HEK293 (cell line): ENCODE data around the gene SBF2.
A peak's percentile ranks its signal among the peaks of the same experiment; 100 is the strongest.

Experiments
- CTCF ChIA-PET: fragments of 350-600 bp; formaldehyde crosslinking; extraction: SDS; loops from one replicate; lab custom pipeline; 2021; ENCODE audit warnings: antibody characterized with exemption; lab: Yijun Ruan, JAX
- POLR2A ChIA-PET: fragments of 300-600 bp; formaldehyde crosslinking; extraction: SDS; loops from one replicate; lab custom pipeline; 2020; ENCODE audit warnings: antibody characterized with exemption, inconsistent platforms; lab: Yijun Ruan, JAX
- H3K27ac ChIP-seq: fragments of 200-500 bp; sonication (Bioruptor generic); 2 replicates; pipeline ENCODE4 v1.5.1; 2014; ENCODE audit warnings: low read depth, low read length, control low read depth, inconsistent platforms; ENCODE audit errors: extremely low read depth
- H3K36me3 ChIP-seq, 2 experiments: fragments of 200-500 bp in 1 of 2; sonication (Bioruptor generic) in 1 of 2; 1 replicate in 1 of 2; 2 replicates in 1 of 2; pipeline ENCODE4 v1.5.1; 2014 to 2017; ENCODE audit warnings: inconsistent platforms in 2 of 2, low read length in 2 of 2; ENCODE audit not compliant: control insufficient read depth in 2 of 2, insufficient read depth in 1 of 2
- H3K4me1 ChIP-seq: fragments of 200-500 bp; sonication (Bioruptor generic); 2 replicates; pipeline ENCODE4 v1.5.1; 2014; ENCODE audit warnings: mild to moderate bottlenecking, low read length, inconsistent platforms; ENCODE audit not compliant: control insufficient read depth, insufficient read depth
- H3K4me3 ChIP-seq: 2 replicates; pipeline ENCODE4 v1.5.1; 2011; ENCODE audit warnings: low read depth, mild to moderate bottlenecking, control low read depth, low read length, moderate library complexity
- H3K9me3 ChIP-seq: fragments of 200-500 bp; sonication (Bioruptor generic); 2 replicates; pipeline ENCODE4 v1.5.1; 2014; ENCODE audit warnings: low read depth, low read length, inconsistent platforms; ENCODE audit not compliant: control insufficient read depth, insufficient read depth
- ELK4 ChIP-seq: IDR thresholded peaks from 2 replicates; pipeline ENCODE4 v1.6.1; 2011; ENCODE audit warnings: mild to moderate bottlenecking, low read depth, low read length, borderline replicate concordance
- GLI4 ChIP-seq: fragments of 450-650 bp; formaldehyde crosslinking; IDR thresholded peaks from 2 replicates; pipeline ENCODE4 v1.5.1; 2016; ENCODE audit warnings: missing biosample characterization, missing genetic modification characterization
- OSR2 ChIP-seq: fragments of 450-650 bp; formaldehyde crosslinking; IDR thresholded peaks from 2 replicates; pipeline ENCODE4 v1.5.1; 2016; ENCODE audit warnings: missing biosample characterization, missing genetic modification characterization
- SALL2 ChIP-seq: fragments of 450-650 bp; formaldehyde crosslinking; IDR thresholded peaks from 2 replicates; pipeline ENCODE4 v1.5.0; 2017; ENCODE audit warnings: missing biosample characterization, mild to moderate bottlenecking, missing genetic modification characterization, borderline replicate concordance
- SETDB1 ChIP-seq: IDR thresholded peaks from one replicate; pipeline ENCODE4 v1.6.1; 2017; ENCODE audit warnings: mild to moderate bottlenecking, low read length, moderate library complexity, mixed read lengths; ENCODE audit not compliant: insufficient read length
- YY2 ChIP-seq: fragments of 450-650 bp; formaldehyde crosslinking; IDR thresholded peaks from 2 replicates; pipeline ENCODE4 v1.5.1; 2016; ENCODE audit warnings: missing biosample characterization, missing genetic modification characterization
- ZBTB26 ChIP-seq: fragments of 450-650 bp; formaldehyde crosslinking; optimal IDR thresholded peaks from 2 replicates; pipeline ENCODE3; 2016; ENCODE audit warnings: missing biosample characterization, mild to moderate bottlenecking, missing genetic modification characterization
- ZFP3 ChIP-seq: fragments of 450-650 bp; formaldehyde crosslinking; IDR thresholded peaks from 2 replicates; pipeline ENCODE4 v1.5.1; 2016; ENCODE audit warnings: low read depth, missing biosample characterization, missing genetic modification characterization
- ZFP69B ChIP-seq: fragments of 450-650 bp; formaldehyde crosslinking; IDR thresholded peaks from 2 replicates; pipeline ENCODE4 v1.5.1; 2016; ENCODE audit warnings: missing biosample characterization, missing genetic modification characterization
- ZNF148 ChIP-seq: fragments of 450-650 bp; formaldehyde crosslinking; IDR thresholded peaks from 2 replicates; pipeline ENCODE4 v1.5.0; 2017; ENCODE audit warnings: missing biosample characterization, missing genetic modification characterization, borderline replicate concordance
- ZNF2 ChIP-seq: fragments of 450-650 bp; formaldehyde crosslinking; IDR thresholded peaks from 2 replicates; pipeline ENCODE4 v1.5.1; 2016; ENCODE audit warnings: missing biosample characterization, missing genetic modification characterization
- ZNF280D ChIP-seq: fragments of 450-650 bp; formaldehyde crosslinking; IDR thresholded peaks from 2 replicates; pipeline ENCODE4 v1.5.1; 2016; ENCODE audit warnings: missing biosample characterization, missing genetic modification characterization
- ZNF394 ChIP-seq: fragments of 450-650 bp; formaldehyde crosslinking; IDR thresholded peaks from 2 replicates; pipeline ENCODE4 v1.5.1; 2016; ENCODE audit warnings: missing biosample characterization, missing genetic modification characterization, mild to moderate bottlenecking, moderate library complexity, borderline replicate concordance
- ZNF423 ChIP-seq: fragments of 450-650 bp; formaldehyde crosslinking; IDR thresholded peaks from 2 replicates; pipeline ENCODE4 v1.5.1; 2016; ENCODE audit warnings: missing biosample characterization, missing genetic modification characterization
- ZNF514 ChIP-seq: fragments of 450-650 bp; formaldehyde crosslinking; IDR thresholded peaks from 2 replicates; pipeline ENCODE4 v1.5.1; 2016; ENCODE audit warnings: missing biosample characterization, missing genetic modification characterization
- ZNF610 ChIP-seq: fragments of 450-650 bp; formaldehyde crosslinking; IDR thresholded peaks from 2 replicates; pipeline ENCODE4 v1.5.1; 2016; ENCODE audit warnings: missing biosample characterization, missing genetic modification characterization, borderline replicate concordance
- ZNF621 ChIP-seq: fragments of 450-650 bp; formaldehyde crosslinking; IDR thresholded peaks from 2 replicates; pipeline ENCODE4 v1.5.1; 2017; ENCODE audit warnings: missing biosample characterization, missing genetic modification characterization
- ZNF654 ChIP-seq: fragments of 450-650 bp; formaldehyde crosslinking; IDR thresholded peaks from 2 replicates; pipeline ENCODE4 v1.5.1; 2016; ENCODE audit warnings: low read depth, missing biosample characterization, missing genetic modification characterization
- ZNF660 ChIP-seq: fragments of 450-650 bp; IDR thresholded peaks from 2 replicates; pipeline ENCODE4 v1.5.1; 2018; ENCODE audit warnings: missing biosample characterization, mild to moderate bottlenecking, missing genetic modification characterization

Gene SBF2

GRCh38 chr11:9747828-9748227, 546.2 kb downstream of the SBF2 start:
- Histone ChIP-seq H3K4me1 (no peaks in the 10 kb centered on the region), H3K9me3 (no peaks in the 10 kb centered on the region), H3K36me3 (peaks cover 0 to 25% of the 10 kb centered on the region in 2 experiments; a peak in 1 of 3 replicates), H3K27ac (no peak overlapping the region), H3K4me3 (no peak overlapping the region)
- ChIA-PET POLR2A (interaction anchor here (0.8 to 1.4 kb wide), 2 partner anchors 172 to 287 kb away, joined by 3 to 6 read pairs; partner anchors contain the start of gene ZNF143), CTCF (interaction anchor here (0.5 to 3.2 kb wide), 22 partner anchors 8 to 795 kb away, joined by 3 to 17 read pairs (median 4); no protein-coding TSS in a partner anchor)
- TF ChIP-seq ZNF621 (tag by site-specific recombination) (no peak), ZNF394 (tag by site-specific recombination) (peak; percentile 17; the same call in 1 of the 2 replicates)

GRCh38 chr11:9747229-9747628, 546.8 kb downstream of the SBF2 start:
- TF ChIP-seq ZNF148 (tag by site-specific recombination) (no peak), SETDB1 (no peak), YY2 (tag by site-specific recombination) (no peak), ZNF423 (tag by site-specific recombination) (no peak), ZBTB26 (tag by site-specific recombination) (no peak), SALL2 (tag by site-specific recombination) (no peak), ELK4 (no peak), OSR2 (no peak), ZFP3 (tag by site-specific recombination) (no peak), ZNF654 (no peak), ZNF280D (no peak), ZFP69B (no peak), ZNF514 (no peak), GLI4 (no peak), ZNF610 (tag by site-specific recombination) (no peak), ZNF660 (no peak), ZNF2 (tag by site-specific recombination) (no peak)
- ChIA-PET POLR2A (no interaction called here), CTCF (interaction anchor here (0.6 to 3.2 kb wide), 16 partner anchors 10 to 795 kb away, joined by 3 to 17 read pairs (median 5); no protein-coding TSS in a partner anchor)
- Histone ChIP-seq H3K4me3 (no peak overlapping the region), H3K4me1 (no peaks in the 10 kb centered on the region), H3K27ac (no peak overlapping the region), H3K36me3 (peaks cover 0 to 28% of the 10 kb centered on the region in 2 experiments; a peak in 1 of 3 replicates), H3K9me3 (no peaks in the 10 kb centered on the region)
